K562 (cell line): ENCODE results near the gene MYB. TPM values are rescaled to one million over a fixed set of nuclear protein-coding genes. Genes with fewer than 3 reads are reported as not detected.

Experiments
- CGGBP1 ChIP-seq: fragments of 250-450 bp; sonication (Bioruptor Pico); IDR thresholded peaks from 2 replicates; pipeline ENCODE4 v1.9.0; 2021; ENCODE audit warnings: mild to moderate bottlenecking
- CHCHD3 ChIP-seq: fragments of 250-450 bp; sonication (Bioruptor Pico); IDR thresholded peaks from 2 replicates; pipeline ENCODE4 v2.1.2; 2022; ENCODE audit warnings: mild to moderate bottlenecking
- E2F4 ChIP-seq: sonication (generic); formaldehyde crosslinking; IDR thresholded peaks from 2 replicates; pipeline ENCODE4 v1.8.0; 2022; ENCODE audit warnings: mild to moderate bottlenecking, low read depth, missing genetic modification reagents
- ETS1 ChIP-seq: conservative IDR thresholded peaks from 2 replicates; pipeline ENCODE4 v1.6.1; 2011; ENCODE audit warnings: low read depth, mild to moderate bottlenecking, low read length; ENCODE audit not compliant: control insufficient read depth
- HNRNPH1 ChIP-seq: fragments of 200-400 bp; formaldehyde crosslinking; optimal IDR thresholded peaks from 2 replicates; pipeline ENCODE3; 2017; ENCODE audit warnings: low read depth, mild to moderate bottlenecking, low read length, moderate library complexity
- KAT2B ChIP-seq: IDR thresholded peaks from one replicate; pipeline ENCODE4 v1.6.1; 2012; ENCODE audit warnings: low read depth, mild to moderate bottlenecking, control low read depth, inconsistent platforms, low read length, moderate library complexity
- MCM2 ChIP-seq: fragments of 450-650 bp; IDR thresholded peaks from 2 replicates; pipeline ENCODE4 v1.6.1; 2017; ENCODE audit warnings: low read depth, mild to moderate bottlenecking
- MLLT1 ChIP-seq, 2 experiments: fragments of 450-650 bp; IDR thresholded peaks; 2 replicates each; pipeline ENCODE4 v1.6.1; 2016
- NFIC ChIP-seq: fragments of 450-650 bp; IDR thresholded peaks from 2 replicates; pipeline ENCODE4 v1.6.1; 2017; ENCODE audit warnings: mild to moderate bottlenecking, inconsistent platforms
- PATZ1 ChIP-seq: fragments of 250-450 bp; sonication (Bioruptor Pico); IDR thresholded peaks from 2 replicates; pipeline ENCODE4 v1.5.0; 2020; ENCODE audit warnings: mild to moderate bottlenecking, borderline replicate concordance
- RBM39 ChIP-seq: fragments of 200-400 bp; formaldehyde crosslinking; optimal IDR thresholded peaks from 2 replicates; pipeline ENCODE3; 2018; ENCODE audit warnings: low read depth, low read length
- SAFB ChIP-seq: fragments of 200-400 bp; formaldehyde crosslinking; IDR thresholded peaks from 2 replicates; pipeline ENCODE4 v1.6.1; 2017; ENCODE audit warnings: low read depth, low read length, borderline replicate concordance
- SMARCE1 ChIP-seq: fragments of 450-650 bp; IDR thresholded peaks from 2 replicates; pipeline ENCODE4 v1.7.1; 2016; ENCODE audit warnings: mild to moderate bottlenecking
- ZNF407 ChIP-seq: fragments of 450-650 bp; IDR thresholded peaks from 2 replicates; pipeline ENCODE4 v1.6.1; 2016; ENCODE audit warnings: low read depth
- polyA plus RNA-seq, 8 experiments: library from polyadenylated mRNA; depleted of rRNA in 4 of 8; stranded (reverse) in 5 of 8; unstranded in 3 of 8; fragments of >200 nt; fragmentation: Nextera tagmentation in 2 of 8; fragmentation: Illumina TruSeq in 1 of 8; extraction: Ambion mirVana in 2 of 8; extraction: Trizol in 1 of 8; gene quantifications; 2 replicates each; pipeline versions ENCODE4 v1.2.1 to v1.2.3, GENCODE V29; 2011 to 2014; ENCODE audit warnings: inconsistent platforms in 1 of 8, missing spikeins in 1 of 8
- total RNA-seq, 7 experiments: library from RNA; depleted of rRNA in 6 of 7; stranded (reverse); fragments of >200 nt in 6 of 7; fragmentation: Illumina TruSeq in 2 of 7; extraction: Trizol in 2 of 7; gene quantifications; 2 replicates each; pipeline versions ENCODE4 v1.2.1 to v1.2.3, GENCODE V29; 2011 to 2021; ENCODE audit warnings: low replicate concordance in 1 of 7

Gene MYB
- total and polyA plus RNA-seq, 9 of the 15 experiments (the other 6 are each of a cell fraction or from before 2014, with no cell fraction given): 35.8 to 218 (median 140) TPM

GRCh38 chr6:135195522-135195921 lies 14.4 kb downstream of the MYB start (continued):
- TF ChIP-seq NFIC: peak; percentile 20; the same call in 1 of the 2 replicates
- no peak for TF ChIP-seq ETS1
- TF ChIP-seq SMARCE1: peak; percentile 82; the same call in 1 of the 2 replicates
- no peak for TF ChIP-seq KAT2B
- TF ChIP-seq E2F4 (CRISPR knock-in tag): no peak
- TF ChIP-seq PATZ1 (CRISPR knock-in tag): no peak
- no peak for TF ChIP-seq HNRNPH1
- TF ChIP-seq MLLT1 (IDR thresholded peaks at IDR 0.05): 0 out of 4 replicates have a peak, but pooled peaks have one; percentile 42 to 50
- TF ChIP-seq RBM39: no peak
- no peak for TF ChIP-seq CHCHD3
- no peak for TF ChIP-seq SAFB
- TF ChIP-seq ZNF407: no peak
- no peak for TF ChIP-seq MCM2
- TF ChIP-seq CGGBP1 (CRISPR knock-in tag): no peak
